Esophagus mucosa (tissue), 1 donor: Measurements from ENCODE around the gene SLC4A4. TPM values are rescaled to one million over a fixed set of nuclear protein-coding genes. Genes with fewer than 3 reads are reported as not detected.
A peak's percentile ranks its signal among the peaks of the same experiment; 100 is the strongest.

ENCODE experiments used
- ATAC-seq: fragments of 200-7000 bp; cut with Tn5 transposase; one replicate; pipeline ENCODE4 v1.9.1; 2020
- total RNA-seq: library from RNA; stranded (reverse); gene quantifications from one replicate; pipeline ENCODE4 v1.2.4, GENCODE V29; 2023
- donor health status: DM: yes; HTN: yes; CAD: no.

Gene SLC4A4
- total RNA-seq, 1 donor from 2014 or later: 0.96 TPM

DNA sequence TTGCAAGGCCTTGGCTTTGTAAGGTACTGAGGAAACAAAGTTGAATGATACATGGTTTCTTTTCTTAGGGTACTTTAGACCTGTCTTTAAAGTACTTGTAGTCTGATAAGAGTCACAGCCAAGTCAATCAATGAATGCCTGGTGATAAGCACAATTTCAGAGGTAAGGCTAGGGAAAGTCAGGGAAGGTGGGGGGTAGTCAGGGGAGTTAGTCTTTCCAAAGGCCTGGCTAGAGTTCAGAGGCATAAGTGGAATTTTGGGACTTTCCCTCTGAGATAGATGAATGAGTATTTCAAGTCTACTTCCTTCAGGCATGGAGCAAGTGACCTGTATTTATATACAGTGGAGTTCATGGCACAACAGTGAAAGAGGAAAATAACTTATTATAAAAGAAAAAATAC lies 78.3 kb downstream of the SLC4A4 start:
- ATAC-seq: no peak

DNA sequence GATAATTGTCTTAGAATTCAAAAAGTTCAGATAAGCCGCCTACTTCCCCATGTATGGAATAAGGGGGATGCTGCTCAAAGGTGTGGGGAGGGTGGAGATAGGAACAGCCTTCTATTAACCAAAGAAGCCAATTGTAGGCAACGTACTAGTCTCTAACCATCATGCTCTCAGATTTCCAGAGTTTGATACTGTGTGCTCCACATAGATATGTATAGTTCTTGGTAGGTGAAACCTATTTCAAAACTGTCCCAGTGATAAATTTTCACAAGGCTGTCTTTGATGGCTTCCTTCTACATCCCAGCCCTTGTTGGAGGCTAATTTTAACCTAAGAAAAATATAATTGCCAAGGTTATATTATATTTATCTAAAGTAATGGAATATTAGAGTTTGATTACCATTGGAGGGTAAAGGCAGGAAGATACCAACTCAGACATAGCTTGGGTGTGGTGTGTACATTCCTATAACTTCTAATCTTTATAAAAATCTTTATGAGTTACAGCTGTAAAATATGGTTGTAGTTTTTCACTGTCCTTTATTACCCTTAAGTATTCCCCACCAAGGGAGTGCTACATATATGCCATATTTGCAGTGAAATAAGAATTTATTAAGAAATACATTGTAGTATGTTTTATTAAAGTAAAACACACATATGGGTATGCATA lies 87.7 kb downstream of the SLC4A4 start:
- ATAC-seq: no peak

DNA sequence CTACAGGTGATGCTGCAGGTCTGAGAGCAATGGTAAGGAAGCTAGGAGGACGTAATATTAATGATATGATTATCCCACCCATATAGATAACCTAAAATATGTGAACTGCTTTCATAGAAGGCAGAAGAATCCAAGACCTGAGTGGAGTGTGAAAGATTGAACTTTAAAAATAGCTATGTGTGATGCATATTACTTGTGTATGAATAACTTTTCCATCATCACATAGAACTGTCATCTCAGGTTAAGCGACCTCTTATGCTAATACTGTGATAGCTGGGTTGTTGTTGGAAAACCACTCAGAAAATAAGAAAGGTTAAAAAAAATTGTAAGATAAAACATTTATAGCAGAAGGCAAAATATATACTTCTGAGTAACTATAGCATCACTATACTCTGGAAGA lies 90.3 kb downstream of the SLC4A4 start:
- ATAC-seq: no peak

DNA sequence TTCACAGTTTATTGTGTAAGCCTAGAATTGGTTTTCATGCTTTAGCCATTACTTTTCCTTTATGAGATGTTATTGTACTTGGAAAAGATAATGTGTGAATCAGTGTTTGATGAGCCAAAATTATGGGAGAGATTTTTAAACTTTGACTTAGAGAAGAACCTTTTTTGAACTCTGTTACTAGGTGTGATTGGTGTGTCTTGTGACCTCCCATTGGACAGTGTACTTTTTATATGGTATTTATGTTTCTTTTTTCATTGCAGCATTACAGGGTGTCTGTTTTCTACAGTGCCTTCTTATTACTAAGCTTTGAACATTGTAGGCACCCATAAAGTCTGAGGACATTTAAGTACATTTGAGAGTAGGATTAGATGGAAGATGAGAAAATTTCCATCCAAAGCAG lies 91.1 kb downstream of the SLC4A4 start:
- no peak for ATAC-seq

DNA sequence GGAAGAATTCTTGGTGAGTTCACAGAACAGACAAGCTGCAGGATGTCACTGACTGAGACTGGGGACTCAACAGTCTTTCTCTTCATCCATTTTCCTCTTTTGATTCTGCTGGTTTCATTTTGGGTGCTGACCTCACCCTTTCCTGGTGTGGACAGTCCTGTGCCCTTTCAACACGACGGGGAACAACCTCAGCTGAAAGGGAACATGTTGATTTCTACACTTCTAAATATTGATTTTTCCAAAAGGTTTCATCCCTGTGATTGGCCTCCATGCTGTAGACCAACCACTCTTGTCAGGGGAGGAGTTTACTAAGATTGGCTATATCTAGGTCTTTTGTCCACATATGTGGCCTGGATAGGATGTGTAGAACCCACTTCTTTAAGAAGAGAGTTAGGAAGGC lies 91.8 kb downstream of the SLC4A4 start:
- ATAC-seq: no peak

DNA sequence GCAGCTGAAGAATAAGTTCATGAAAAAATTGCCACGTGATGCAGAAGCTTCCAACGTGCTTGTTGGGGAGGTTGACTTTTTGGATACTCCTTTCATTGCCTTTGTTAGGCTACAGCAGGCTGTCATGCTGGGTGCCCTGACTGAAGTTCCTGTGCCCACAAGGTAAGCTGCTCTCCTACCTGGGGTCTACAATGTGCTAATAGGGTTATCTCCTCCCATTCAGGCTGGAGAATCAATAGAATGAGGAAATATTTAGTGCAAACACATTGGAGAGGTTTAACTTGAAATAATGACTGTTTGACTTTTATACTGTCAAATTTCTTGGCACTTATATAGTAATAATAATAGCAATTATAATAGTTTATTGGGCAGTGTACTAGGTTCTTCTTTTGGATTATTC lies 101.8 kb downstream of the SLC4A4 start:
- ATAC-seq: no peak

DNA sequence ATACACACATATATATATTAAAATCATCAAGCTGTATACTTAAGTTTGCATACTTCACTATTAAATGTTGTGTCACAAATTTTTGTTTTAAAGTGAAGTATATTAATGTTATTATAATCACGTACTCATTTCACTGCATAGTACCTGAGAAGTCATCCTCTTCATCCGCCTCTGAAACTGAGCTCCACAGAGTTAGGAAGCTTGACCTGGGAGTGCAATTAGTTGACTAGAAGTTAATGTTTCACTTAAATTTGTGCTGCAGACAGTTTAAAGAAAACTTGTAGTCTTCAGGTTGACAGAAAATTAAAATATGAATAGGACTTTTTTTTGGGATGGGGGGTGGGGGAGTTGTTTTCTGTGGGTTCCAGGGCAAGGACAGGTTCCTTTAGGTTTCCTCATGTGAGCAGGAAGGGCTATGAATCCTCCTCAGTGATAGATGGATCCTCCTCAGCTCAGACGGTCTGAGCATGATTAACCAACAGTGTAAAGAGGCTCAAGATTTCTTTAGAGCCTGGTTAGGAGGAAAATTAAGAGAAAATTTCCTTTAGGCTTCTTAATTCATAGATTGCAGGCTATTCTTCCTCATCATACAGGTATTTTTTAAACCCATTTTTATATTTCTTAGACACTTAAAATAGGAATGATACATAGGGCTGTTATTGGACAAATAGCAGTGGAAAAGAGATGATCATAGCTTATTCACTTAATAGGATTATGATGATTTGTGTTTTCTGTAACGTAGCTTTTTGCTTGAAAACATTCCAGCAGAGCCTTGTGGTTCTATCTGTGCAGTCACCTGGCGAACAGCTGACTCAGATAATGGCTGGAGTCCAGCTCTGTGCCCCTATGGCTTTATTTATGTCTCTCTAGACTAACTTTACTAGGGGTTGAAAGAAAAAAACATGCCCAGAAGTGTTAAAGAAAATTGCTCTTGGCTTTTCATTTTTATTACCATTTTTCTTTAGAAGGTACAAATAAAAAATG lies 102.7 kb downstream of the SLC4A4 start:
- no peak for ATAC-seq

DNA sequence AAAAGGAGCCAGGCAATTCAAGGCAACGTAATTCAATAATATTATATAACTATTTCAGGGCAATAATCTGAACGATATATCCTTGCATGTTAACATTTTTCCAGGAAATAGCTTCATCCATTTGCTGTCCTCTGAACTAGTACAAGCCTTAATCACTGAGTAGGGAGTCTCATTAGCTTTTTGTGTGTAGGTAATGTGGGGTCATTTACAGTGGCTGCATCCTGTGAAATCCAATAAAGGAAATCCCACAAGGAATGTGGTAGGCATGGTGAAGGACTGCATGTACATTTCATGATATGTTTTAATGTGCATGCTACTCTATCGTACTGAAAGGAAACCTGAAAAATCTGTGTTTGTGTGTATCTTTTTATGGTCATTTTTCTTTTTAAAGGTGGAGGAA lies 103.5 kb downstream of the SLC4A4 start:
- ATAC-seq: no peak

DNA sequence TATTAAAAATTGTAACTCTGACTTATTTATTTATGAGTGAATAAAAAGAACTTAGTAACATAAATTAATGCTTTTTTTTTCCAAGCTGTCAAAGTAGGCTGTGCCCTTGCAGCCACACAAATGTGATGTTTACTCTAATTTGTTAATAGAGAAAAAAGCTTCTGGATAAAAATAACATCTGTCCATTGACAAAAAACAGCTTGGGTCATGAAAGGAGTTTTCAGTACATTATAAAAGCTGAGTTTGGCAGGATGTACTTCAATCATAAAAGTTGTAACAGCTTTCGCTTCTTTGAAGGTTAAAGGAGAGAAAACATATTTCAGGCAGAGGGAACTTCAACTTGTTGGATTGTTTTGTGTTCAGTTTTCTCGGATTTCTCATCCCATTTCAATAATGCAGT lies 105.6 kb downstream of the SLC4A4 start:
- no peak for ATAC-seq

DNA sequence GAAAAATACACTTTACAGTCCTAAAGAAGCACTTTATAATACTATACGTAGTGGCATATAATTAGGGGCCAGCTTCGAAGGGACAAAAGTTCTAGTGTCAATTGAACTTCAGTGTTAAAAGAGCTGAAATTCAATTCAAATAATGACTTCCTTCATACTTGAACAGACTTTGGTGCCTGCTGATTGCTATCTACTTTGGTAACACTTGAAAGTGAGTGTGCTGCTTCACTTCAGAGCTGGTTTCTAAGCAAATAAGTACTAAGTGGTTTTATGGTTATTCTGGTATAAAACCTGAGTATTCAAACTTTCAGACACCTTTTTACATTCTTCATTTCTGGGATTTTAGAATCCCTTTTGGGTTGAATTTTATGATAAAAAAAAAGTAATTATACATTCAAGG lies 107.0 kb downstream of the SLC4A4 start:
- ATAC-seq: no peak

DNA sequence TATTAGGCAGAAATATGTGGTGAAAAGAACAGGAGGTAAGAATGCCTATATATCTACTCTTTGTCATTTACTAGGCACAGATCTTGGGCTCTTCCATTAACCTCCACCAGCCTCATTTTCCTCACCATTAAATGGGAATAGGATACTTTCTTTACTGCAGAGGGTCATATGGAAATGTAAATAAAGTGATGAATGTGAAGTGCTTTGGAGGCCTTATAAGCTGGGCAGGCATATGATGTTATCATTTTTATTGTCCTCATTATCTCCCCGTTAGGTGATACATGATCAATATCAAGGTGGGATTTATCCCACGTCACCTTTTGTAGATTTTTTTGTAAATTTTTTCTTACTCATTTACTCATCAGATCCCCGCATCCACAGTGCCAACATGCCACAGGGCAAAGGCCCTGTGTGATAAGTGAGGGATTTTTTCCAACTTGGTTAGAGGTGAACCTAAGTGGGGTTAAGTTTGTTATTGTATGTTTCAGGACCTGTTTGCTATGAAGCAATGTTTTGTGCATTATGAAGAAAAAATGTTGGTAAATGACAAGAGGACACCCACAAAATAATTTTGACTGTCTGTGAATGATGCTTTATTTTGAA lies 107.8 kb downstream of the SLC4A4 start:
- ATAC-seq: no peak

DNA sequence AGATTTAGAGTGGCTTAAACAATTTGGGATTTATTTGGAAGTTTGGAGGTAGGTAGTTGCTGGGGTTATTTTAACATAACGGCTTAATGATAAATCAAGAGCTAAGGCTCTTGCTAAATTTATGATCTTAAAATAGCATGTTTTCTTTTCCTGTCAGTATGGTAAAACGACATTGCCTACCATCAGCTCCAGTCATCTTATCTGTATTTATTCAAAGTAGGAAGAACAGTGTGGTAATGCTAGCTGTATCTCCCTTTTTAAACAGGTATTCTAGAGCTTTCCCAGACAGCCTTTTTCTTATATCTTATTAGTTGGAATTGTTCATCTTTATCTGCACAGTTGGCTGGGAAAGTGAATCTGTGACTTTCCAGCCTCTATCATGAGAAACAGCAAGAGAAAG lies 110.2 kb downstream of the SLC4A4 start:
- no peak for ATAC-seq

DNA sequence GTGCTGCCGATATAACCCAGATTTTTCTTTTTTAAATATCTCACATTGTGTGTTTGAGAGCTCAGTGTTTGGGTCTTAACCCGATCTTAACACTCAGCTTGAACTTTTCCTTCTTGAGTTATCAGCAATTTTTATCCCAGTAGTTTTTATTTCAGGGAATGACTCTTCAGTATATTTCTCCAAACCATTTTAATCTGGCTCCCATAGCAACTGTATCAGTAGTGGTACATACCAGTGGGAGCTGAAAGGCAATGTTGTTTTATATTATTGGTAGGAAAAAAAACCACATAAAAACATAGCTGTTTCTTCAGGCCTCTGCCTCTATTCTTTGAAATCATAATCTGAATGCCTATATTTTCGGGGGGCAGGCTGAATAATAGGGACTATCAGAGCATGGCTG lies 111.1 kb downstream of the SLC4A4 start:
- no peak for ATAC-seq

DNA sequence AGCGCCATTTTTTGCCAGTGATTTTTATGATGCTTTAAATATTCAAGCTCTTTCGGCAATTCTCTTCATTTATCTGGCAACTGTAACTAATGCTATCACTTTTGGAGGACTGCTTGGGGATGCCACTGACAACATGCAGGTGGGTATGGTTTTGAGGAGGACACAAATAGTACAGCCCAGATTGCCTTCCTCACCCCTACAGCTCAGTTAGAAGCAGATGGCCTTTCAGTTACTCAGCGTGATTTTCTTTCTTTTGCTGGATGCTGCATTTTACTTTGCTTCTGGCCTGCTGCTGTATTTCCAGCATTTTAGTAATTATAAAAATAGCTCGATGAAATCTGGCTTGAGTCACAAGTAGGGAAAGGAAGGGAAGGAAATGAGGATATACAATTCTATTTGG lies 114.7 kb downstream of the SLC4A4 start:
- no peak for ATAC-seq

DNA sequence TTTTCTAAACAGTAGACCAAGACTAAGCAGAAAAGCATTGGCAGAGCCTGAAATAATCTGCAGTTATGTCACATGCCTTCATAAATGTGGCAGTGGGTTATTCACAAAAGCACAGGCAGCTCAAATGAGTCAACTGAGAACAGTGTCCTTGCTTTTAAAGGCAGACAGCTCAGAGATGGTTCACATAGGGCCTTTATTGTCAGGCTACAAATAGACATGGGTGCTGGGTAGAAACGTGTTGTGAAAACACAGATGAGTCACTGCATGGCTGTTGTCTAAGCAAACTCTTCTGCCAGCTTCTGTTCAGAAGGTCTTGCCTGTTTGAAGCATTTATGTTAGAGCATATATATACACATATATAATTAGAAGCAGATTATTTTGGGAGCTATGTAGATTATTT lies 118.0 kb downstream of the SLC4A4 start:
- peak; percentile 63 for ATAC-seq

DNA sequence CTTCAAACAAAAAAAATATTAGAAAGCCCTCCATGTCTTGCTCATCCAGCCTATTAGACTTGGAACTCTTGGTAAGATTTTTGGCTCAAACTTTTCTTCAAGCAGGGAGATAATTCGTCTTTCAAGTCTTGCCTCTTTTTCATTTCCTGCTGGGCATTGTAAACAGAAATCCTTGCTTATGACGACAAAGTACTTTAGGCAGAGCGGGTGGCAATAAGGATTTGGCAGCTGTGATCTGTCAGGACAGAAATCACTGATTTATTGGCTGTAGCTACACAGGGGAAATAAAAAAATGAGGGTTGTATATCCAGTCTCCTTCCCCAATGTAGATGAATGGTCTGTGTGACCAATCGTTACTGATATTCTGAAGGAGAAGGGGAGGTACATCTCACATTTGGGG lies 121.6 kb downstream of the SLC4A4 start:
- no peak for ATAC-seq

DNA sequence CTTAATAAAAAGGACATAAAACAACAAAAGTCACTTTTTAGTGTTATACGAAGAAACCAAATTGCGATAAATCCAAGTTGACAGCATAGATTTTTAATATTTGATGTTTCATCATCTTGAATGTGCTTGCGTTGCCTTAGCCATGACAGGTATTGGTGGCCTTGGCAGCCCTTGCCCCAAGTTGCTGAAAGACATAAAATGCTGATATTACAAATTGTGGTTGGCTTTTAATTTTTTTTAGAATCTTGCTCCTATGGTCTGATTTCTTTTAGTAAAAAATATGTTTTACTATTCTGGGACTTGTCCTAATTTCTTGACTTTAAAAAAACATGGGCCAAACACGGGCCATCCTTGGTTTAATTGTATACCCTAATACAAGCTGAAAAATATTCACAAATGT lies 122.6 kb downstream of the SLC4A4 start:
- no peak for ATAC-seq

DNA sequence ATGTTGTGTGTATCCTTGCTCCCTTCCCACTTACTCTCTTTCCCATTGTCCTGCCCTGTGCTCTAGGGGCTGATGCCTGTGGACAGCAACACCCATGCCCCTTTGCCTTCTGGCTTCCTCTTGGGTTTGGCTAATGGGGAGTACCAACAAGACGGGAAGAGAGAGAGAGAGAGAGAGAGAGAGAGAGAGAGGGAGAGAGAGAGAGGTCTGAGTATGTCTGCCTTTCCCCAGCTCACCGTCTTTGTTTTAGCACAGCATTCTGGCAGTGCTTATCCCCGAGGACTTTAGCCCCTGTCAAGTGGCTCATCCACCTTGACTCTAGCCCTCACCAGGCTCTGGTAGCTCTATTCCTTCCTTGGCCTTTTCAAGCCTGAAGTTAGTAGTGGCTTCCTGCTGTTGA lies 128.0 kb downstream of the SLC4A4 start:
- ATAC-seq: no peak

DNA sequence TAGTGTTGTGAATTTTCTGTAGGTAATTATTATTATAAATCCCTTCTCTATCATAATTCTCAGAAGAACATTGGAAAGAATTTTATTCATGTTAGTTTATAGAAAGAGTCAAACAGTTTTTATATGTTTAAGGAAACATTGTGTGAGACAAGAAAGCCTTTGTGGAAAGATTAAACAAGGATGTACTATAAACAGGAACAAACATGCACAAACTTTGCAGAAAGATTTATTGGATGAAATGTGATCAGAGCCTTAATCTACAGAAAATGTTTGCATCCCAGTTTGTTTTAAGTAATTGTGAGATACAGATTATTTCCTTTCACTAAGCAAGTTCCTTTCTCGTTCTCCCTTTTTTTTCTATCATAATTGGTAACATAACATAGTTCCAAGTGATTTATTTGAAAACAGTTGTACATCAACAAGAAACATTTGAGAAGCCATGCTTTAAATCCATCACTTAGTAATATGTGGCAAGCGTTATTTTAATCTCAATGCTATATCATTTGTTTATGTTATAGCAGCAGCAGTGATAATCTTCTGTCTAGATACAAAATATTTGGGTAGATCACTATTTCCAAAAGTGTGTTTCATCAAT lies 129.4 kb downstream of the SLC4A4 start:
- no peak for ATAC-seq

DNA sequence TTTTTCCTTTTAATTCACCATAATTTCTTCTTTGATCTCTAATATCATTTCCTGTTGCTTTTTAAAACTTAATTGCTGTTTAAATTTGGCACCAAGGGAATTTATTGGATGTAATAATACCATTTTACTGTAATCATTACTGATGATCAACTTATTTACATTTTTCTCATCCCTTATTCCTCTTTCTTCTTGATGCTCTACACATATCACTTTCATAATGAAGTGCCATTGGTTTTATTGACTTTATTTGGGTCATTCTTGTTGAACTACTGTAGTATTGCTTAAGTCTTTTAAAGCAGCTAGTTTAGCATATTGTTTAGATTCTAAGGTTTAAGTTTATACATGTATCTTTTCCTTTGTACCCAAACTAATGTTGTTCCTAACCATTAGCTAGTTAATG lies 130.7 kb downstream of the SLC4A4 start:
- no peak for ATAC-seq

DNA sequence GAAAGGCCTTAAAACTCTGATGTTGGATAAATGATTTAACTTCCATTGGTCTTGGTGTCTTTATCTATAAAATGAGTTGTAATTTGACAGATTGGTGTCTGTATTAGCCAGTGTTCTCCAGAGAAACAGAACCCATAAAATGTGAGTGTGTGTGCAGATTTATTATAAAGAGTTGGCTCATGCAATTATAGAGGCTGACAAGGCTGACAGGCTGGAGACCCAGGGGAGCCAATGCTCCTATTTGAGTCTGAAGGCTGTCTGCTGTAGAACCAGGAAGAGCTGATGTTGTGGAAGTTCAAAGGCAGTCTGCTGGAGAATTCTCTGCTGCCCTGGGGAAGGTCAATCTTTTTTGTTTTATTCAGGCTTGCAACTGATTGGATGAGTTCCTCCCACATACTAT lies 131.7 kb downstream of the SLC4A4 start:
- ATAC-seq: no peak

DNA sequence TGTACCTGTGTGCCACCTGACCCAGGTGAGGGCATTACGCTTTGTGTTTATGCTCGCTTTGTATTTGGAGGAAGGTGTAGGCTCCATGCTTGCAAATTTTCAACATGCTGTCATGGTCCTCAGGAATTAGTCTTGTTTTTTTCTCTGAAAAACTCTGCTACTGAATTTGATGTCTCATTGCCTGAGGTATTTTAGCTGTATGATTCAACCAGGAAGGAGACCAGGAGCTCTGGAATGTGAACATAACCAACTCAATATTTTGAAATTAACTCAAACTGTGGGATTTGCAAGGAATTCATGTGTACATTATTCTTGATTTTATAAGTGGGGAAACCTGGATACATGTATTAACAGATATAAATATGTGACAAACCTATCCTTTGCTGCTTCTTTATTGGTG lies 134.1 kb downstream of the SLC4A4 start:
- ATAC-seq: no peak

DNA sequence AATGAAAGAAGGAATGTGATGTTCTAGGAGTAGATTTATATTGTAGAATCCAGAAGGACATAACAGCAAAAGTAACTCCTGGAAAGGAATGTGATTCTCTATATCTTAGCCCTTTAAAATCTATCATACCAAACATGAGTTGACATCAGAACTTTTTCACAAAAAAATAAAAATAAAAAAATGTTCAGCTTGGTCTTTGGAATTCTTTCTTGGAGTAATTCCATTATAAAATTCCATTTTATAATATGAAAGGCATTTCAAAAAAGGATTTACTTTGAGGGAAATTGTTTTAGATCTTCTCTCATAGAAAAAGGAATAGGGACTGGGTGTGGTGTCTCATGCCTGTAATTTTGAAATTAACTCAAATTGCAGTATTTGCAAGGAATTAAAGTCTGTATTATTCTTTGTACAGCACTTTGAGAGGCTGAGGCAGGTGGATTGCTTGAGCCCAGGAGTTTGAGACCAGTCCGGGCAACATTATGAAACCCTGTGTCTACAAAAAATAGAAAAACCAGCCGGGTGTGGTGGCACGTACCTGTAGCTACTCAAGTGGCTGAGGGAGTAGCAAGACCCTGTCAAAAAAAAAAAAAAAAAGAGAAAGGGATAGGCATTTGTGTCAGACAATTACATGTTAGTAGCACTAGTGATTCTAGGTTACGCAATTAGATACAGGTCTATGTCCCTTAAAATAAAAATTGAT lies 134.9 kb downstream of the SLC4A4 start:
- no peak for ATAC-seq
